ENCODE measurements around the gene PRDX4. TPM values are rescaled to one million over a fixed set of nuclear protein-coding genes. Genes with fewer than 3 reads are reported as not detected.
A peak's percentile ranks its signal among the peaks of the same experiment; 100 is the strongest.
"Not testable (repeated sequence)": the region's sequence is repeated elsewhere in the genome, so short reads cannot be mapped to it uniquely, and the experiment has no call there.

The PRDX4 gene
- polyA plus RNA-seq (ENCODE audit: insufficient read length in 12 of 12), result 100 to 1,000 TPM in 3 of 12 donors, 10 to 100 TPM in 8, not detected in 1; 31.7 to 147 (median 87.3) TPM
- long read RNA-seq, donor 1, transcript PRDX4-202 (7 exons, 1,005 nt), result major isoform, 86 of 97 reads
- long read RNA-seq, donor 1, partial matches to known transcripts, result 10 of 97 reads
- long read RNA-seq, donor 1, other reads (novel, unspliced or antisense), result 0 of 97 reads
- long read RNA-seq, donor 2, transcript PRDX4-202 (7 exons, 1,005 nt), result major isoform, 90 of 105 reads
- long read RNA-seq, donor 2, partial matches to known transcripts, result 14 of 105 reads
- long read RNA-seq, donor 2, other reads (novel, unspliced or antisense), result 0 of 105 reads
- long read RNA-seq, donor 3, transcript PRDX4-202 (7 exons, 1,005 nt), result major isoform, 43 of 43 reads
- long read RNA-seq, donor 3, partial matches to known transcripts, result 0 of 43 reads
- long read RNA-seq, donor 3, other reads (novel, unspliced or antisense), result 0 of 43 reads
- long read RNA-seq, donor 4, transcript PRDX4-202 (7 exons, 1,005 nt), result major isoform, 27 of 30 reads
- long read RNA-seq, donor 4, partial matches to known transcripts, result 0 of 30 reads
- long read RNA-seq, donor 4, other reads (novel, unspliced or antisense), result 0 of 30 reads
- long read RNA-seq, donor 5, transcript PRDX4-202 (7 exons, 1,005 nt), result major isoform, 109 of 110 reads
- long read RNA-seq, donor 5, partial matches to known transcripts, result 0 of 110 reads
- long read RNA-seq, donor 5, other reads (novel, unspliced or antisense), result 0 of 110 reads
- long read RNA-seq, donor 6, transcript PRDX4-202 (7 exons, 1,005 nt), result major isoform, 48 of 50 reads
- long read RNA-seq, donor 6, partial matches to known transcripts, result 0 of 50 reads
- long read RNA-seq, donor 6, other reads (novel, unspliced or antisense), result 0 of 50 reads
- long read RNA-seq, donor 7, transcript PRDX4-202 (7 exons, 1,005 nt), result major isoform, 55 of 61 reads
- long read RNA-seq, donor 7, partial matches to known transcripts, result 5 of 61 reads
- long read RNA-seq, donor 7, other reads (novel, unspliced or antisense), result 0 of 61 reads
- long read RNA-seq, donor 8, transcript PRDX4-202 (7 exons, 1,005 nt), result major isoform, 77 of 82 reads
- long read RNA-seq, donor 8, partial matches to known transcripts, result 5 of 82 reads
- long read RNA-seq, donor 8, other reads (novel, unspliced or antisense), result 0 of 82 reads
- long read RNA-seq, donor 9, transcript PRDX4-202 (7 exons, 1,005 nt), result major isoform, 82 of 87 reads
- long read RNA-seq, donor 9, partial matches to known transcripts, result 5 of 87 reads
- long read RNA-seq, donor 9, other reads (novel, unspliced or antisense), result 0 of 87 reads
- long read RNA-seq, donor 10, transcript PRDX4-202 (7 exons, 1,005 nt), result major isoform, 56 of 62 reads
- long read RNA-seq, donor 10, partial matches to known transcripts, result 5 of 62 reads
- long read RNA-seq, donor 10, other reads (novel, unspliced or antisense), result 0 of 62 reads
- long read RNA-seq, donor 11, transcript PRDX4-202 (7 exons, 1,005 nt), result major isoform, 82 of 90 reads
- long read RNA-seq, donor 11, partial matches to known transcripts, result 7 of 90 reads
- long read RNA-seq, donor 11, other reads (novel, unspliced or antisense), result 0 of 90 reads

DNA sequence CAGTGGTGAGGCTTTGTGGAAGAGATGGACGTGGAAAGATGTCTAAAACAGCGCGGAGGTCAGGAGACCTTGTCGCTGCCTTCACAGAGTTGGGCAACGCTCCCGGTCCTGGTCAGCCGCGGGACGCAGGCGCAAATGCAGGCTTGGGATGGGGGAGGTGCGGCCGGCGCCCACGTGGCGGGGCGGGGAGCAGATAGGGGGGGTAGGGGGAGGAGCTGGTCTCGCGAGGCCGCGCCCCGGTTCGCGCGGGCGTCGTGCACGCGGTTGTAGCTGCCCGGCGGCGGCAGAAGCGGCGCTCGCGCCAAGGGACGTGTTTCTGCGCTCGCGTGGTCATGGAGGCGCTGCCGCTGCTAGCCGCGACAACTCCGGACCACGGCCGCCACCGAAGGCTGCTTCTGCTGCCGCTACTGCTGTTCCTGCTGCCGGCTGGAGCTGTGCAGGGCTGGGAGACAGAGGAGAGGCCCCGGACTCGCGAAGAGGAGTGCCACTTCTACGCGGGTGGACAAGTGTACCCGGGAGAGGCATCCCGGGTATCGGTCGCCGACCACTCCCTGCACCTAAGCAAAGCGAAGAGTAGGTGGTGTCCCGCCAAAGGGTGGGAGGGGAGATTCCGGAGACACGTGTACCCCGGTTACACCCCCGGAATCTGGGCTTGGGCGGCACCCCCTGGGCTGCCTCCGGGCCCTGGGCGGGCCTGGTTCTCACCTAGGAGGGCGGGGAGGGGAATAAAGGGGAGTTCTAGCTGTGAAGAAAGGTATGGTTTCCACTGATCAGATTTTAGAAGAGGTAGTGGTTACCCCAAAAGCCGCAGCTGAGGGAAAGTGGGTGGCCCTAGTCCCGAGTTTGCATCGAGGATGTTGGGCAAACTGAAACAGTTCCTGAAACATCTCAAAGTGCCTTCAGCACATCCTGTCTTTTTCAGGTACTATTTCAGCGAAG, at the start of gene PRDX4:
PRDX4 (plus strand) TSS at position 255 of the 939 bp plus-strand sequence; CDS start at position 333, 78 bp downstream.
- DNase-seq, result peak; percentile 91

DNA sequence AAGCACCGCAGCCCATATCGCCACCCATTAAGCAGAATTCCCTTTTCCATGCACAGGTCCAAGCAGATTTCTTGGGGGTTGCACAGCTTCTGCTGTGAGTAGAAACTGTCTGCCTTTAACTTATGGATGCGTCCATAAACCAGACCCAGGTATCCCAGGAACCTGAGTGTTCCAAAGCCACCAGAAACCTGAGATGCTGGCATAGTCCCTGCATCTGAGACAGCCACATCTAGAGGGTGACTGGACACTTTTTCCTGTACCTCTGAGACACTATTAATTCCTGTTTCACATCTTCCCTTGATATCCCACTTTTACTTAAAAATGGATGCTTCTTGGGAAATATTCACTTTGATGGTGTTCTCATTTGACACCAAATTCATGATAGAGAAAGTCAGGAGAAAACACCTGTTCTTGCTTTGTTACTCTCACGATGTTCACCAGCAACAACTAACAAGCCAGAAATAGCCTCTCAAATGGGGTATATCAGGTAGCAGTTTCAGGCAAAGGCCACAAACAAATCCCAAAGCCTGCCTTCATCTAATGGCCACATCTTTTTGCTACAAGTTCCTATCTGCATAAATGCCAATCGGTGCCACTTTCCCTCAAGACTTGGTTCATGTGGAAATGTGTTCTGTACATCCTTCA, 45.5 kb upstream of the PRDX4 start:
- DNase-seq, result no peak

- no peak for DNase-seq
Observed at GRCh38 chrX:23623797-23624196, 43.5 kb upstream of the PRDX4 start.

DNA sequence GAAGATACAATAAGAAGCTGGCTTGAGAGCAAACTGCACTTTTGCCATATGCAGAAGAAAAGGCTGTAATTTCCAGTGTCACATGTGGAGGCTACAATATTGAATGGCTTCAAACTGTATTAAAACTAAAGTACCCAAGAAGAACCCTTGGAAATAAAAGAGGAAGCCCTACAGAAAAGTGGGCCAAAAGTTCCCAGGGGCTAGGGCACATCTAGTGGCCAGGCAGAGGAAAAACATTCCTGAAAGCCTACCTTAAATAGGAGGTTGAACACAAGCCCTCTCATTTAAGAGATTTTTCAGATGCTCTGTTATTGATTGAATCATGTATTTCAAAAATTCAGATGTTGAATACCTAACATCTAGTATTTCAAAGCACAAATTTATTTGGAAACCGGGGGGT, 40.6 kb upstream of the PRDX4 start:
- no peak for DNase-seq

GRCh38 chrX:23628131-23628530, 39.2 kb upstream of the PRDX4 start:
- DNase-seq, result no peak

DNA sequence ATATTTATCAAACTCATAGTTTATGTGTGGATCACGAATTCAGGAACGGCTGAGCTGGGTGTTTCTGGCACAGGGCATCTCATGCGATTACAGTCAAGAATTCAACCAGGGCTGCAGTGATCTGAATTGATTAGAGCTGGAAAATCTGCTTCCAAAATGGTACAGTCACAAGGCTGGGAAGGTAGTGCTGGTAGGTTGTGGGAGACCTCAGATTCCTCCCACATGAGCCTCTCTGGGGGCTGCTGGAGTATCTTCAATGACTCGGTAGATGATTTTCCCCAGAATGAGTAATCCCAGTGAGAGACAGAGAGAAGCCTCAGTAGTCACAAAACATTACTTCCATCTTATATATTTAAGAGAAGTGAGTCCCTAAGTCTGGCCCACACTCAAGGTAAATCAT, 36.2 kb upstream of the PRDX4 start:
- no peak for DNase-seq

DNA sequence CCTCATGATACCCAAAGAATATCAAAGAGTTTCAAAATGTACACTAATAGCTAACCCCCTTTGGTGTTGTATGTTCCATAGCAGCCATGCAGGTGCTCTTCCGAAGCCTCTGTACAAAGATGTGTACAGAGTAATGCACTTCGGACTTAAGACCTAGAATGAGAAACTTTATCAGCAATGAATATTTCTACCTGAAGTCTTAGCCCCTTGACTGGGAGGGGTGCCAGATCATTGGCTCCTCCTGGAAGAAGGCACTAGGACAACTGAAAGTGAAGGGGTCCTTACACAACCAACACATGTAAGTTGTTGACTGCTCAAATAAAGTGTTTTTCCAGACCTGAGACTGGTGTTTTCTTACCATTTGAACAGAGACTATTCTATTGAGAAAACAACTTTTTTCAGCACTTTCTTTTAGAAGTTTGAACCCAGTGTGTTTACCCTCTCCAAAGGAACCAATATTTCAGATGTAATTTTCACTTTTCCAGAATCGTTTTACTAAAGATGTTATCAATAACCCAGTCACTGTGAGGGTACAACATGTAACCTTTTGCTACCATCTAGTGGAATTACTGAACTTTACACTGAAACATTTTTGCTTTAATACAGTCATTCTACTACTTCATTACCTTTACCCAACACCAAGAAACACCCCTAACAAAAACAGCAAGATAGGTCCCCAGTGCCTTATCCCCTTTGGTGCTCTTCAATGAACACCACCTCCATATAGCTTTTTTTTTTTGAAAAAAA, 33.3 kb upstream of the PRDX4 start:
- DNase-seq, result no peak

- no peak for DNase-seq
Observed at GRCh38 chrX:23637187-23637586, 30.1 kb upstream of the PRDX4 start.

- no peak for DNase-seq
Observed at GRCh38 chrX:23643020-23643419, 24.3 kb upstream of the PRDX4 start.

DNA sequence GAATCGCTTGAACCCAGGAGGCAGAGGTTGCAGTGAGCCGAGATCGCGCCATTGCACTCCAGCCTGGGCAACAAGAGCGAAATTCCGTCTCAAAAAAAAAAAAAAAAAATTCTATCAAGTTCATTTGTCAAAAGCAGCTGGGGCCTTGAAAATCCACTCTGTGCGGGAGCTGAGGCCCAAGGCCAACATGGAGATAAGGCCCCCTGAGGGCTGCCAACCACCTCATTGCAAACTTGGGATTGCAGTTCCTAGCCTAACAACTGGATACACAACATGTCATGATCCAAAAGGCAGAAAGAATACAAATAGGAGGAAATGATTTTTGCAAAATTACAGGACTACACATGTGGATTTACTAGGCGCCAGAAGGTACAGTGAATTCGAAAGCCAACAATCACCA, 22.5 kb upstream of the PRDX4 start:
- no peak for DNase-seq

- DNase-seq, result no peak
Observed at GRCh38 chrX:23656091-23656490, 11.2 kb upstream of the PRDX4 start.

DNA sequence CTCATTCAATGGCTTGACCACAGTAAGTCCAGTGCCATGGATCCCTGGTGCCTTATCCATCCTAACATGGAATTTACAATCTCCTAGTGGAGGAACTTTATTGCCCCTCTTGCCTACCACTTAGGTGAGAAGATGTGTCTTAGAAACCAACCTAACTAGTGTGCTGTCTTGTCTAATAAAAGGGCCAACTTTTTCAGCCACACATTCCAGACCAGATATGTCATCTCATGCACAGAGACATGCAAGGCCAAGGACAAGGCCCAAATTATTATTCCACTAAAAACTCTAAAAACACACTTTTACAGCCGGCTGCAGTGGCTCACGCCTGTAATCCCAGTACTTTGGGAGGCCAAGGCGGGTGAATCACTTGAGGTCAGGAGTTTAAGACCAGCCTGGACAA, 10.6 kb upstream of the PRDX4 start:
- DNase-seq, result no peak

- DNase-seq, result no peak
Observed at GRCh38 chrX:23659339-23659738, 8.0 kb upstream of the PRDX4 start.

- DNase-seq, result not testable (repeated sequence)
Observed at GRCh38 chrX:23660083-23660765, 7.1 kb upstream of the PRDX4 start.

DNA sequence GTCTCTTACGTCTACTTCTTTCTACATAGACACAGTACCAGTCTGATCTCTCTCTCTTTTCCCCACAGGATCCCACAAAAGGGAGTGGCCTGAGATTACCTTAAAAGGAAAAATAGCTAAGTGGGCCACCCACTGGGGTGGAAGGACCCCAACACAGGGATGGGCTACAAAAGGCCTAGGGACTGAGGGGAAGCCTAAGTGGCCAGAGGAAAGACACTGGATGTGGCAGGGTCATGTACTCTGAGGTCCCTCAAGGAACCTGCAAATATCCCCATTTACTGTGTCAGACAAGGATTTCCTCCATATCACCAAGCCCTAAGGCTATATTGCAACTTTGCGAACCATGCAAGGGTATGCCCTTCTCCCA, 6.5 kb upstream of the PRDX4 start:
- no peak for DNase-seq

DNA sequence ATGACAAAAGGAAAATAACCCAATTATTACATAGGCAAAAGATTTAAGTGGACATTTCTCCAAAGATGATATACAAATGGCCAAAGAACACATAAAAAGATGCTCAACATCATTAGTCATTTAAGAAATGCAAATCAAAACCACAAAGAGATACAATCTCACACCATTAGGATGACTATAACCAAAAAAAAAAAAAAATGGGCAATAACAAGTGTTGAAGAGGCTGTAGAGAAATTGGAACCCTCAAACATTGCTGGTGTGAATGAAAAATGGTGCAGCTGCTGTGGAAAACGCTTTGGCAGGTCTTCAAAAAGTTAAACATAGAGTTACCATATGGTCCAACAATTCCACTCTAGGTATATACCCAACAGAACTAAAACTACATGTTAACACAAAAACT, 5.6 kb upstream of the PRDX4 start:
- no peak for DNase-seq

- no peak for DNase-seq
Observed at GRCh38 chrX:23662187-23662586, 5.1 kb upstream of the PRDX4 start.

DNA sequence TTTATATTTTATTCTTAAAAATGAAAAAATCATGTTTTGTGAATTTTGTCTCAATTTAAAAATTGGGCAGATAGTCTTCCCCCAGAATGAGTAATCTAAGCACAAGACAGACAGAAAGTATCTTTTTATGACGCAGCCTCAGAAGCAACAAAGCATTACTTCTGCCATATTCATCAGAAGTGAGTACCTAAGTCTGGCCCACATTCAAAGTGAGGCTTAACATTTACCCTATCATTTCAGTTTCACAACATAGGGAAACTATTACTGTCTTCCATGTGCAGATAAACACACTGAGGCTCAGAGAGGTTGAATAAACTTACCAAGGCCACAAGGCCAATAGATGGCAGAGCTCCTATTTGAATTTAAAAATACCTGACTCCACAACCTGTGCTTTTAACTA, 4.4 kb upstream of the PRDX4 start:
- no peak for DNase-seq
